K562 (cell line): ENCODE results near the gene OR51B5. TPM values are rescaled to one million over a fixed set of nuclear protein-coding genes. Genes with fewer than 3 reads are reported as not detected.

ENCODE experiments used
- ATF7 ChIP-seq: fragments of 450-650 bp; IDR thresholded peaks from 2 replicates; pipeline ENCODE4 v1.7.1; 2014; ENCODE audit warnings: mild to moderate bottlenecking, moderate library complexity
- CHD7 ChIP-seq: fragments of 200-600 bp; sonication (generic); IDR thresholded peaks from one replicate; pipeline ENCODE4 v1.6.1; 2012; ENCODE audit warnings: mild to moderate bottlenecking, low read depth, low read length, inconsistent platforms
- E2F8 ChIP-seq: fragments of 450-650 bp; IDR thresholded peaks from 2 replicates; pipeline ENCODE4 v1.7.1; 2018; ENCODE audit warnings: mild to moderate bottlenecking, low read depth; ENCODE audit not compliant: partially characterized antibody
- ESRRB ChIP-seq: fragments of 250-450 bp; sonication (Bioruptor Pico); IDR thresholded peaks from 2 replicates; pipeline ENCODE4 v1.5.0; 2020; ENCODE audit warnings: mild to moderate bottlenecking, moderate library complexity, borderline replicate concordance
- HDAC3 ChIP-seq: fragments of 450-650 bp; IDR thresholded peaks from 2 replicates; pipeline ENCODE4 v1.6.1; 2018; ENCODE audit warnings: borderline replicate concordance, mild to moderate bottlenecking, moderate library complexity; ENCODE audit not compliant: partially characterized antibody
- KAT7 ChIP-seq: sonication (generic); formaldehyde crosslinking; IDR thresholded peaks from 2 replicates; pipeline ENCODE4 v1.8.0; 2022; ENCODE audit warnings: missing genetic modification reagents, mild to moderate bottlenecking, borderline replicate concordance
- OTX1 ChIP-seq: fragments of 450-650 bp; formaldehyde crosslinking; IDR thresholded peaks from 2 replicates; pipeline ENCODE4 v1.4.0; 2022; ENCODE audit warnings: mild to moderate bottlenecking
- RNF2 ChIP-seq: sonication (generic); IDR thresholded peaks from 2 replicates; pipeline ENCODE4 v1.6.1; 2016
- SP2 ChIP-seq: IDR thresholded peaks from 2 replicates; pipeline ENCODE4 v1.6.1; 2011; ENCODE audit warnings: mild to moderate bottlenecking, low read depth, low read length, moderate library complexity; ENCODE audit not compliant: poor library complexity, severe bottlenecking; ENCODE audit errors: extremely low read depth
- SREBF1 ChIP-seq: fragments of 150-350 bp; IDR thresholded peaks from 2 replicates; pipeline ENCODE4 v1.6.1; 2014; ENCODE audit warnings: antibody characterized with exemption, low read depth, low read length, borderline replicate concordance
- SRSF1 ChIP-seq: fragments of 200-400 bp; formaldehyde crosslinking; IDR thresholded peaks from 2 replicates; pipeline ENCODE4 v1.6.1; 2017; ENCODE audit warnings: mild to moderate bottlenecking, low read depth, low read length, moderate library complexity
- TARDBP ChIP-seq: fragments of 450-650 bp; IDR thresholded peaks from 2 replicates; pipeline ENCODE4 v1.6.1; 2016
- ZC3H4 ChIP-seq: sonication (generic); formaldehyde crosslinking; IDR thresholded peaks from 2 replicates; pipeline ENCODE4 v1.9.0; 2021; ENCODE audit warnings: missing genetic modification reagents, borderline replicate concordance
- ZNF551 ChIP-seq: fragments of 250-450 bp; sonication (Bioruptor Pico); IDR thresholded peaks from 2 replicates; pipeline ENCODE4 v1.5.0; 2021; ENCODE audit warnings: mild to moderate bottlenecking, moderate library complexity
- ZSCAN32 ChIP-seq: fragments of 450-650 bp; formaldehyde crosslinking; IDR thresholded peaks from 2 replicates; pipeline ENCODE4 v1.4.0; 2020; ENCODE audit warnings: mild to moderate bottlenecking, moderate library complexity
- polyA plus RNA-seq, 8 experiments: library from polyadenylated mRNA; depleted of rRNA in 4 of 8; stranded (reverse) in 5 of 8; unstranded in 3 of 8; fragments of >200 nt; fragmentation: Nextera tagmentation in 2 of 8; fragmentation: Illumina TruSeq in 1 of 8; extraction: Ambion mirVana in 2 of 8; extraction: Trizol in 1 of 8; gene quantifications; 2 replicates each; pipeline versions ENCODE4 v1.2.1 to v1.2.3, GENCODE V29; 2011 to 2014; ENCODE audit warnings: inconsistent platforms in 1 of 8, missing spikeins in 1 of 8
- total RNA-seq, 7 experiments: library from RNA; depleted of rRNA in 6 of 7; stranded (reverse); fragments of >200 nt in 6 of 7; fragmentation: Illumina TruSeq in 2 of 7; extraction: Trizol in 2 of 7; gene quantifications; 2 replicates each; pipeline versions ENCODE4 v1.2.1 to v1.2.3, GENCODE V29; 2011 to 2021; ENCODE audit warnings: low replicate concordance in 1 of 7

Gene OR51B5
- total and polyA plus RNA-seq, 9 of the 15 experiments (the other 6 are each of a cell fraction or from before 2014, with no cell fraction given): 81.2 to 176 (median 113) TPM

GRCh38 chr11:5348551-5349194 lies 5.3 kb upstream of the OR51B5 start (continued):
- TF ChIP-seq CHD7 (no peak), SRSF1 (no peak), TARDBP (no peak), OTX1 (CRISPR knock-in tag) (no peak), ESRRB (CRISPR knock-in tag) (no peak), HDAC3 (no peak), ATF7 (no peak), ZNF551 (CRISPR knock-in tag) (no peak), RNF2 (no peak), ZSCAN32 (no peak), E2F8 (no peak), ZC3H4 (CRISPR knock-in tag) (no peak), KAT7 (CRISPR knock-in tag) (no peak), SP2 (no peak), SREBF1 (no peak)
